ENCODE data around the gene TAC3. TPM values are rescaled to one million over a fixed set of nuclear protein-coding genes. Genes with fewer than 3 reads are reported as not detected.

Gene TAC3
- total RNA-seq, 1 experiment from 2014 or later, result 6.2 TPM

DNA sequence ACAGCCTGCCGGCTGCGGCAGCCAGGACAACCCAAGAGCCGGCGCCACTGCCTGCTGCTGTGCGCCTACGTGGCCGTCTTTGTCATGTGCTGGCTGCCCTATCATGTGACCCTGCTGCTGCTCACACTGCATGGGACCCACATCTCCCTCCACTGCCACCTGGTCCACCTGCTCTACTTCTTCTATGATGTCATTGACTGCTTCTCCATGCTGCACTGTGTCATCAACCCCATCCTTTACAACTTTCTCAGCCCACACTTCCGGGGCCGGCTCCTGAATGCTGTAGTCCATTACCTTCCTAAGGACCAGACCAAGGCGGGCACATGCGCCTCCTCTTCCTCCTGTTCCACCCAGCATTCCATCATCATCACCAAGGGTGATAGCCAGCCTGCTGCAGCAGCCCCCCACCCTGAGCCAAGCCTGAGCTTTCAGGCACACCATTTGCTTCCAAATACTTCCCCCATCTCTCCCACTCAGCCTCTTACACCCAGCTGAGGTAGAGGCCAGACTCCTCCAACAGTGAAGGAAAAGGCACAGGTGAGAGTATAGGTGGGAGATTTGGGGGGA, 20.3 kb downstream of the TAC3 start:
- Mint-ChIP-seq H3K4me3 (no peak overlapping the region), H3K9me3 (no peaks in the 10 kb centered on the region; a peak in 1 of 5 replicates), H3K27ac (peak overlapping the region in 1 of 3 experiments; percentile 53; a peak in 3 of 7 replicates), H3K4me1 (peaks cover 6 to 9% of the 10 kb centered on the region in 2 experiments), H3K27me3 (ENCODE audit: low read depth) (no peaks in the 10 kb centered on the region), H3K36me3 (ENCODE audit: insufficient read depth in 1 of 3, low read depth in 3 of 3) (peaks cover 9 to 32% (median 30%) of the 10 kb centered on the region in 3 experiments)
- Histone ChIP-seq H2AK5ac (ENCODE audit: insufficient read length, low read length) (no peak overlapping the region), H2BK20ac (ENCODE audit: low read depth, low read length, poor library complexity, severe bottlenecking) (no peak overlapping the region), H3K4me2 (ENCODE audit: insufficient read depth, insufficient read length, low read length) (no peak overlapping the region), H3K9ac (ENCODE audit: extremely low read depth, insufficient read length, low read length) (no peak overlapping the region), H3T11ph (ENCODE audit: low read length) (no peak overlapping the region), H3K23ac (ENCODE audit: insufficient read length, low read depth, low read length) (no peak overlapping the region), H3K4me1 (ENCODE audit: insufficient read depth, low read length) (no peaks in the 10 kb centered on the region), H2BK5ac (ENCODE audit: insufficient read length, low read length) (no peak overlapping the region), H3K79me2 (ENCODE audit: insufficient read depth, low read length) (peaks cover 3% of the 10 kb centered on the region), H3K27ac (ENCODE audit: insufficient read length, low read depth, low read length) (no peak overlapping the region), H3K27me3 (ENCODE audit: insufficient read depth, low read length) (no peaks in the 10 kb centered on the region), H4K91ac (ENCODE audit: insufficient read length, low read depth, low read length) (no peak overlapping the region), H2BK12ac (ENCODE audit: insufficient read length, low read depth, low read length) (no peak overlapping the region), H2BK120ac (ENCODE audit: low read depth, low read length, poor library complexity, severe bottlenecking) (no peak overlapping the region), H3K56ac (ENCODE audit: insufficient read length, low read depth, low read length) (no peak overlapping the region), H4K20me1 (ENCODE audit: control insufficient read depth, insufficient read depth, insufficient read length) (no peaks in the 10 kb centered on the region), H2BK15ac (ENCODE audit: low read depth, low read length) (no peak overlapping the region), H4K8ac (replicated peaks; ENCODE audit: insufficient read length, low read depth, low read length) (no peak overlapping the region), H3K23me2 (ENCODE audit: insufficient read length, low read depth, low read length, poor library complexity, severe bottlenecking) (no peaks in the 10 kb centered on the region), H3K18ac (ENCODE audit: insufficient read length, low read depth, low read length) (no peak overlapping the region), H4K5ac (ENCODE audit: insufficient read length, low read depth, low read length) (no peak overlapping the region), H3K79me1 (ENCODE audit: insufficient read depth, low read depth, low read length, poor library complexity, severe bottlenecking) (peaks cover 13% of the 10 kb centered on the region), H2AFZ (ENCODE audit: low read length) (no peak overlapping the region), H3K4ac (ENCODE audit: low read depth, low read length) (no peak overlapping the region), H3K9me3 (ENCODE audit: control insufficient read depth, low read depth, low read length) (no peaks in the 10 kb centered on the region), H3K14ac (ENCODE audit: insufficient read depth, low read length) (no peak overlapping the region)
- TF ChIP-seq, protein P1, sequence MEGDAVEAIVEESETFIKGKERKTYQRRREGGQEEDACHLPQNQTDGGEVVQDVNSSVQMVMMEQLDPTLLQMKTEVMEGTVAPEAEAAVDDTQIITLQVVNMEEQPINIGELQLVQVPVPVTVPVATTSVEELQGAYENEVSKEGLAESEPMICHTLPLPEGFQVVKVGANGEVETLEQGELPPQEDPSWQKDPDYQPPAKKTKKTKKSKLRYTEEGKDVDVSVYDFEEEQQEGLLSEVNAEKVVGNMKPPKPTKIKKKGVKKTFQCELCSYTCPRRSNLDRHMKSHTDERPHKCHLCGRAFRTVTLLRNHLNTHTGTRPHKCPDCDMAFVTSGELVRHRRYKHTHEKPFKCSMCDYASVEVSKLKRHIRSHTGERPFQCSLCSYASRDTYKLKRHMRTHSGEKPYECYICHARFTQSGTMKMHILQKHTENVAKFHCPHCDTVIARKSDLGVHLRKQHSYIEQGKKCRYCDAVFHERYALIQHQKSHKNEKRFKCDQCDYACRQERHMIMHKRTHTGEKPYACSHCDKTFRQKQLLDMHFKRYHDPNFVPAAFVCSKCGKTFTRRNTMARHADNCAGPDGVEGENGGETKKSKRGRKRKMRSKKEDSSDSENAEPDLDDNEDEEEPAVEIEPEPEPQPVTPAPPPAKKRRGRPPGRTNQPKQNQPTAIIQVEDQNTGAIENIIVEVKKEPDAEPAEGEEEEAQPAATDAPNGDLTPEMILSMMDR (conservative IDR thresholded peaks at IDR 0.05), result no peak
- no peak for DNase-seq
- WGBS (ENCODE audit: extremely low coverage, insufficient read length, low lambda C conversion rate), result no CpG with 5 or more reads among the region's 11 CpGs

Measured in H9 (cell line).